ENCODE data around the gene ADD1.

The ADD1 gene

DNA sequence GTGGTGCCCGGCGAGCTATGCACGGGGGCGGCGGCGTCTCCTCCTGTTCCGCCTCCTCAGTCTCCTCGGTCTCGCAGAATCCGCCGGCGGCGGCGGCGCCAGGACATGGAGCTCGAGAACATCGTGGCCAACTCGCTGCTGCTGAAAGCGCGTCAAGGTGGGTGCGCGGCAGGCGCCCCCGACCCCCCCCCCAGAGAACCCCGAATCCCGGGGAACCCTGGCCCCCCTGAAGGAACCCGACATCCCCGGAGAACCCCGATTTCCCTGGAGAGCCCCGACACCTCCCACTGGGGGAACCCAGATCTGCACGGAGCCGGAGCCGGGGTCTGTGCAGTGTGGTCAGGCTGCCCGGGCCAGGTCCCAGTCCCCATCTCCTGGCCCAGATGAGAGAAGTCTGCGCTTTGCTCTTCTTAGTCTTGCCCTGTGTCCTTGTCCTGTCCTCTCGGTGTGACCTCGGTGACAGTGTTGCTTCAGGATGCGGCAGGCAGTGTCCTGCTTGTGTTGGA lies 120.4 kb downstream of the ADD1 start:
- no peak for DNase-seq (ENCODE audit: low spot score)

DNA sequence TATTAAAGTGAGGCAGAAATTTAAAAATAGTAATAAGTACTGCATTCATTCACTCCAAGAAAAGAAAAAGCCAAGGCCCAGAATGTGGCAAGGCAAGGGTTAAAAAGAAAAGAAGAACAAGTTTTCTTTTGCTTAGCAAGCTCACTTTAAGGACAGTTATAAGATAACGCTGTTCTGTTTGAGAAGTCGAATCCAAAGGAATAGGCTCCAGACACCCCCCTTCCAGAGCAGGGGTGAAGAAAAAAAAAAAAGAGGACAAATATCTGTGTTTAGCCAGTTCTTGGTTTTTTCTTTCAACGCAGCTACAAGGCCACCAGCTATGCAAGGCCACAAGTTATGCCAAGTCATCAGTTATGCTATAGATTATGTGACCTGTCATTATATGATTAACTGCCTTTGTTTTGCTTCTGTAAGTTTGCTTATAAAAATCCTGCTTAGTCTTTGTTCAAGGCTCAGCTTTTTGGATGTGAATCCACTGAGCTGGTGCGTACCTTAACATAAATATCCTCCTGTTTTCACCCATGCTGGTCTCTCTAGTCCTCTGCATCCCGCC lies 121.1 kb downstream of the ADD1 start:
- no peak for DNase-seq (ENCODE audit: low spot score)

DNA sequence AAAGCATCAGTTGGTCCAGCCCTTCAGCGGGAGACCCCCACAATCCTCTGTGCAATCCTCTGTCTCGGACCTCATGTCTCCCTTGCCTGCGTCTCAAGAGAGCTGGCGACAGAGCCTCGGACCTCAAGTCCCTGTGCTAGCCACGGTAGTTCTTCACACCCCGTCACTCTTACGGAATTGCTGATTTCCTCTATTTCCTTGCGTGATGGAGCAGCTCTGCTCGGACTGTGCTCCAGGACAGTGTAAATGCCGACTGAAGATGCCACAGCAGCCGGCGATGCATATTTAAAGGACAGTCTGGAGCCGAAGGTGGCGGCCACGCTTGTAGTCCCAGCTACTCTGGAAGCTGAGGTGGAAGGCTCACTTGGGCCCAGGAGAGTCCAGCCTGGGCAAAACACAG lies 121.6 kb downstream of the ADD1 start:
- no peak for DNase-seq (ENCODE audit: low spot score)

DNA sequence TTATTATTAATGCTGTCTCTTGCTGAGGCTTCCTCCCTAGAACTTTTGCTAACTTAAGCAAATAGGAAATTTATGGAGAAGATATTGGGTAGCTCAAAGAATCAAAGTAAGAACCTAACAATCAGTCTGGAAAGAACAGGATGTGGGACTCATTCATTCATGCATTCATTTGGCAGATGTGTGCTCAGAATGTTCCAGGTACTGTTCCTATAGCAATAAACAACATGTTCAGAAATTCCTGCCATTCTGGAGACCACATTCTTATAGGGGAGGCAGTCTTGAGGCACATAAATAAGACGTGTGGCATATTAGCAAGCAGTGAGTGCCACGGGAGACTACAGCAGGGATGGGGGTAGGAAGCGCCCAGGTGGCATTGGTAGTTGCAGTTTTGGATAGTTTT lies 124.7 kb downstream of the ADD1 start:
- no peak for DNase-seq (ENCODE audit: low spot score)

DNA sequence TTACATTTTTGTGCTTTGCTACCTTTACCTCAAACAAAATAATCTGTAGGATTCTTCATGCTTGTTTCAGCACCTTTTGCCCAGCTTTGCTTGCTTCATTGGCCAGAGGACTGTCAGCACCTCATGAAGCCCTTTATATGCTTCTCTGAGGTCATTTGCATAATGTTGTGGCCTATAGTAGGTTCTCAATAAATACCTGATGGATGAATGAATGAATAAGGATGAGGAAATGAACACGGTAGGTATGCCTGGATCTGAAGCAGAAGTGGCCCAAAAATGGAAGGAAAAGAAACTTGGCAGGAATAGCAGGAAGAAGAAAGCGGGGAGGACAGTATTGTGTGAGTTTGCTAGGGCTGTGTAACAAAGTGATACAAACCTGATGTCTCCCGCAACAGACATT lies 127.6 kb downstream of the ADD1 start:
- DNase-seq (ENCODE audit: low spot score), result no peak

DNA sequence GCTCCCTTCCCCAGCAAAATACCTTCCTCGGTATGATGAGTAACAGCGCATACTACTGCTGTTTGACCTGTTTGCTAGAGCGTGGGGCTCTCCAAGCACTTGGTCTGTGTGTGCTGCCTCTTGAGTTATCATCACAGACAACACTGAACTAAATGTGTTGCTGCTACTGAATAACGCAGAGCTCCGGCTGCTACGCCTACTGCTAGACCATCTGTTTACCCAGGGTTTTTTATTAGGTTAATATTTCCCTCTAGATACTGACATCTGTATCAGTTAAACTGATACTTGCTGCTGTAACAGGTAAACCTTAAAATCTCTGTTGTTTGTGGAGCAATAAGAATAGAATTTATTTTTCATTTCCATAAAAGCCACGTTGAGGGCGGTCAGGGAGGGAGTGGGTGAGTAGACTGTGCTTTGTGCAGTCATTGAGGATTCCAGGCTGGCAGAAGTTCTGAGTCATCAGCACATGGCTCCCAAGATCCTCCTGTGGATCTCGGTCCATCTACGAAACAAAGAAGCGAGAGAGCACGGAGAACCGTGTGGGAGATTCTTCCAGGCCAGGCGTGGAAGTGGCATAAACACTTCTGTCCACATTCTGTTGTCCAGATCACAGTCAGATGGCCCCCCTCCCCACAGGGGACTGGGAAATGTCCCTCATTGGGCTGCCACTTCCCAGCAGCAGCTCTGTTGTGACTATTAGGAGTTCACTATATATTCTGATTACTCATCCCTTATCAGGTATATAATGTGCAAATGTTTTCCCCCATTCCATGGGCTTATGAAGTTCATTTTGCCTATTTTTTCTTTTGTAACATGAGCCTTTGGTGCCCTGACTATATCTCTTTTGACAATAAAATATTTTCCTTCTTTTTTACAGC lies 133.8 kb downstream of the ADD1 start:
- no peak for DNase-seq (ENCODE audit: low spot score)
